Subcutaneous adipose tissue (tissue), 4 donors: ENCODE measurements around the gene PRXL2A. TPM values are rescaled to one million over a fixed set of nuclear protein-coding genes. Genes with fewer than 3 reads are reported as not detected.

Source experiments
- total RNA-seq, 4 donors: library from RNA; depleted of rRNA; stranded (reverse); fragments of >200 nt; gene quantifications; one replicate each; pipeline ENCODE4 v1.1.0, GENCODE V29; 2016
- TF ChIP-seq, protein P1 (sequence below): fragments of 450-650 bp; IDR thresholded peaks from one replicate; pipeline ENCODE4 v1.5.1; 2016; ENCODE audit warnings: low read depth, mild to moderate bottlenecking, control low read depth, antibody characterized with exemption, moderate library complexity

Gene PRXL2A
- total RNA-seq, 4 donors from 2014 or later = 254 to 775 (median 498) TPM

GRCh38 chr10:80453842-80454512 is 45.6 kb downstream of the PRXL2A start, which contains the start of gene TSPAN14:
TSPAN14 (plus strand) TSS chr10:80454310; CDS start chr10:80489234, 34,924 bp downstream.
- TF ChIP-seq, protein P1, sequence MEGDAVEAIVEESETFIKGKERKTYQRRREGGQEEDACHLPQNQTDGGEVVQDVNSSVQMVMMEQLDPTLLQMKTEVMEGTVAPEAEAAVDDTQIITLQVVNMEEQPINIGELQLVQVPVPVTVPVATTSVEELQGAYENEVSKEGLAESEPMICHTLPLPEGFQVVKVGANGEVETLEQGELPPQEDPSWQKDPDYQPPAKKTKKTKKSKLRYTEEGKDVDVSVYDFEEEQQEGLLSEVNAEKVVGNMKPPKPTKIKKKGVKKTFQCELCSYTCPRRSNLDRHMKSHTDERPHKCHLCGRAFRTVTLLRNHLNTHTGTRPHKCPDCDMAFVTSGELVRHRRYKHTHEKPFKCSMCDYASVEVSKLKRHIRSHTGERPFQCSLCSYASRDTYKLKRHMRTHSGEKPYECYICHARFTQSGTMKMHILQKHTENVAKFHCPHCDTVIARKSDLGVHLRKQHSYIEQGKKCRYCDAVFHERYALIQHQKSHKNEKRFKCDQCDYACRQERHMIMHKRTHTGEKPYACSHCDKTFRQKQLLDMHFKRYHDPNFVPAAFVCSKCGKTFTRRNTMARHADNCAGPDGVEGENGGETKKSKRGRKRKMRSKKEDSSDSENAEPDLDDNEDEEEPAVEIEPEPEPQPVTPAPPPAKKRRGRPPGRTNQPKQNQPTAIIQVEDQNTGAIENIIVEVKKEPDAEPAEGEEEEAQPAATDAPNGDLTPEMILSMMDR = no peak

GRCh38 chr10:80454513-80455460 is 46.4 kb downstream of the PRXL2A start:
- TF ChIP-seq, protein P1 = no peak

GRCh38 chr10:80455461-80456349 is 47.4 kb downstream of the PRXL2A start:
- TF ChIP-seq, protein P1 = no peak

DNA sequence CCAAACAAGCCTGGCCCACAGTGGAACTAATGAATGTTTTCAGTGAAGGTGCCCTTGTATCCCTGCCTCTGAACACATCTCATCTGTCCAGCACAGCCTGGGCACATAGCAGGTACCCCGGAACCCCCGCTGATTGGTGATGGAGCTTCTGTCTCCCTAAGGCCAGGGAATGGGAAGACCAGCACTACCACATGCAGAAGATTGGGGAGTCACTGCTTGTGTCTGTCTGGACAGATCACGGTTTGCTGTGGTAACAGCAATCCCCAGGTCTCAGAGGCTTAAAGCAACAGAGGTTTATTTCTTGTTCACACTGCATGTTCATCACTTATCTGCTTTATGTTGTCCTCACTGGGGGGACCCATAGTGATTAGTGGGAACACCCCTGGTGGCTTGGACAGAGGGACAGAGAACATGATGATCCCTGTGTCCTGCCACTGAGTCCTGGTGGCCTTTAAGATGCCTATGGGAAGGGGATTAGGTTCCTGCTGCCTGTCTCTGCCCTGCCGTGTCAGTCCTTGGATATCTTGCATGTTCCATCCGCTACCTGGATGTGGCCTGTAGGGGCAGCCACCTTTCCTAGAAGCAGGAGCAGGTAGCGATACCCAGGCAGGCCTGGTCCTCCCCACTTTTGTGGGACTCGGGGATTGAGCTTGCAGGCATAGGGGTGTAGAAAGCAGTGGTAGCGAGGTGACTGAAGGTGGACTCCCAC is 49.4 kb downstream of the PRXL2A start:
- TF ChIP-seq, protein P1 = no peak

- TF ChIP-seq, protein P1 = no peak
Observed at GRCh38 chr10:80458263-80458625, 49.9 kb downstream of the PRXL2A start.

DNA sequence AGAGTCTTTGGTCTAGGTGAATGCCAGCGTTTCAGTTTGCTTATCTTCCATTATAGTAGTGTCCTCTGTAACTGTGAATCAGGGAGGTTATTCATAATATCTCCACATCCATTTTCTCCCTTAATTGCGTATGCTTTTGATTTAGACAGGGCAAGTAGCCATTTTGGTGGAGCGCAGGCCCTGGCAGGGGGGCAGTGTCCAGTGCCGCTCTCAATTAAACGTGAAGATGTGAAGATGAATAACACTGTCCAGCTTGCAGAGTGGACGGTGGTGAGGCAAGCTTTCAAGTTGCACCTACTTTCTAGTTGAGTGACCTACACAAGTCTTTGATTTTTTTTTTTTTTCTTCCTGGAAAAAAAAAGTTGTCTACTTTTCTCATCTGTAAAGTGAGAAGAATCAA is 50.3 kb downstream of the PRXL2A start:
- TF ChIP-seq, protein P1 = no peak
